GM21381 (cell line): ENCODE measurements around the gene PDS5A.
"Not testable (repeated sequence)": the region's sequence is repeated elsewhere in the genome, so short reads cannot be mapped to it uniquely, and the experiment has no call there.

Source experiments
- ATAC-seq: cut with Tn5 transposase; IDR thresholded peaks from one replicate; pipeline ENCODE4 v1.9.1; 2021; ENCODE audit warnings: mild to moderate bottlenecking, moderate library complexity; ENCODE audit not compliant: unreplicated experiment

The PDS5A gene

GRCh38 chr4:39908284-39908683 lies 69.4 kb downstream of the PDS5A start:
- ATAC-seq, result no peak

DNA sequence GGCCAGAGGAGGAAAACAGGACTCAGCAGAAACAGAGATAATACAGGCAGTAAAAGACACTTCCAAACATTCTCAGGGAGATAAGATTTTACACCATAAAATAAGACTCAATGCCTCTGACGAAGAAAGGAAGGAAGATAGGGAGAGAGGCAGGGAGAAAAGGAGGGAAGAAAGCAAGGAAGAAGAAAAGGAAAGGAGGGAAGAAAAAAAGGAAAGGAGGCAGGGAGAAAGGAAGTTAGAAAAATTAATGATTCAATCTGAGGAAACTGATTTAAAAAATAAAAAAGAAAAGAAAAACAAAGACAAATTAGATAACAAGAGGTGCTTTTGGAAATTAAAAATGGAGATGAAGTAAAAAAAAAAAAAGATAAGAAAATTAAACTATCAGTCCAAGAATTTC lies 72.1 kb downstream of the PDS5A start:
- no peak for ATAC-seq

GRCh38 chr4:39905019-39905418 lies 72.7 kb downstream of the PDS5A start:
- not testable (repeated sequence) for ATAC-seq

- no peak for ATAC-seq
These were observed 76.7 kb downstream of the PDS5A start for GRCh38 chr4:39900966-39901365.

GRCh38 chr4:39899291-39899690 lies 78.4 kb downstream of the PDS5A start:
- ATAC-seq, result no peak

DNA sequence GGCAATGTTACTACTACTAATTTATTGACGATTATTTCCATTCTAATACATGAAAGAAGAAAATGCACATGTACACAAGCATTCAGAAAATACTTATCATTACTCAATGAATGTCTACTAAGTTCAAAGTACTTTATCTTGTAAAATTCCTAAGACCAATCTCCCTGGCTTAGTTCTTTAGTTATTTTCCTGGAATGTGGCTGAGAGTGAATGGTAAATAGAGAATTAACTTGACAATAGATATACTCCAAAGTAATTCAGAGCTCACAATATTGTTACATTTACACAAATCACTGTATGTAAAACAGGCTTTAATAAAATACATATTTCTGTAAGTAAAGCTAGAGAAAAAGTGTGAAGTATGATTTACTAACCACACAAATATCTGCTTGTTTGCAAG lies 79.7 kb downstream of the PDS5A start:
- ATAC-seq, result no peak

DNA sequence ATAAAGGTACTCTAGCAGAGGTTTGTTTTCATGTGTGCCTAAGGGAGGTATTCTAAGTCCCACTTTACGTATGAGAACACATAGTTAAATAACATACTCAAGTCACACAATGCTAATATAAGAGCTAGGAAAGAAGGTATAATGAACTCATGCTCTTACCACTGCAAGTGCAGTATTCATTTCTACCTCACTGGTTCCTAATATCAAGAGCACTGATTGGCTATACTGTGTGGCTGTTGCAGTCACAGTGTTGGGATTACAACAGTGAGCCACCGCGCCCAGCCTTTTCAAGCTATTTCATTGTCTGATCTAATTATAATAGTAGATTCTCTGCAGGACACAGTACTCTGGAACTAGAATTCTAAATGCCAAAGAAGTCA lies 84.0 kb downstream of the PDS5A start:
- ATAC-seq, result no peak

- ATAC-seq, result no peak
These were observed 84.6 kb downstream of the PDS5A start for GRCh38 chr4:39892988-39893692.

DNA sequence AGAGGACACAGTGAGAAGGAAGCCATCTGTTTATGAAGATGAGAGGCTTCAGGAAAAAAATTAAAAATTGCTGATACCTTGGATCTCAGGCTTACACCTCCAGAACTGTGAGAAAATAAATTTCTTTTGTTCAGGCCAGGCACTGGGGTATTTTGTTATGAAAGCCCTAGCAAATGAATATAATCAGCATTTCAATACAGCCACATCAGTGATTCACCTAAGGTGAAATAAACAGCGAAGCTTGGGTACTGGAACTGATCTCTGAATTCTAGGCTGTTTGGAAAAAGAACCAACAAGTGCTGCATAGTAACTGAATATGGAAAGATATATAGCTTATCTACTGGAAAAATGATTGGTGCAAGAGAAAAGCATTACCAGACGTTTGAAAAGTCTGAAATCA lies 88.5 kb downstream of the PDS5A start:
- no peak for ATAC-seq

DNA sequence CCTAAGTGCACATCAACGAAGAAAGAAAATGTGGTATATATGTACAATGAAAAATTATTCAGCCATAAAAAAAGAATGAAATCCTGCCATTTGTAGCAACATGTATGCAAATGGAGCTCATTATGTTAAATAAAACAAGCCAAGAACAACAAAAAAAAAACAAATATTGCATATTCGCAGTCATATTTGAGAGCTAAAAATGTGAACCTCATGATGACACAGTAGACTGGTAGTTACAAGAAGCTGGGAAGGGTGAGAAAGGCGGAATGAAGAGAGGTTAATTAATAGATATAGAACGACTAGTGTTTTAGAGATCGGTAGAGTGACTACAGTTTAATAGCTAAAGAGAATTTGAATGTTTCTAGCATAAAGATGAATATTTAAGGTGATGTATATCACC lies 89.2 kb downstream of the PDS5A start:
- no peak for ATAC-seq

GRCh38 chr4:39883646-39884045 lies 94.1 kb downstream of the PDS5A start:
- ATAC-seq, result no peak

GRCh38 chr4:39881789-39882188 lies 95.9 kb downstream of the PDS5A start:
- no peak for ATAC-seq

- no peak for ATAC-seq
These were observed 99.7 kb downstream of the PDS5A start for GRCh38 chr4:39877971-39878370.

- no peak for ATAC-seq
These were observed 103.9 kb downstream of the PDS5A start for GRCh38 chr4:39873823-39874222.

GRCh38 chr4:39865280-39865679 lies 112.4 kb downstream of the PDS5A start:
- ATAC-seq, result no peak

GRCh38 chr4:39864391-39864790 lies 113.3 kb downstream of the PDS5A start:
- no peak for ATAC-seq

DNA sequence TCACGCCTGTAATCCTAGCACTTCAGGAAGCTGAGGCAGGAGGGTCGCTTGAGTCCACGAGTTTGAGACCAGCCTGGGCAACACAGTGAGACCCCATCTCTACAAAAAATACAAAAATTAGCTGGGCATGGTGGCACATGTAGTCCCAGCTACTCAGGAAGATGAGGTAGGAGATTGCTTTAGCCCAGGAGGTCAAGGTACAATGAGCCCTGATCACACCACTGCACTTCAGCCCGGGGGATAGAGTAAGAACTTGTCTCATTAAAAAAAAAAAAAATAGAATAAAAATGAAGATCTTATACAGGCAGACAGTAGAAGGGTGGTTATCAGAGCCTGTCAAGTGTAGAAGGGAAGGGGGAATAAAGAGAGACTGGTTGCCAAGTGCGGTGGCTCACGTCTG lies 116.9 kb downstream of the PDS5A start:
- no peak for ATAC-seq

- no peak for ATAC-seq
These were observed 121.7 kb downstream of the PDS5A start for GRCh38 chr4:39855909-39856512.

- no peak for ATAC-seq
These were observed 125.1 kb downstream of the PDS5A start for GRCh38 chr4:39852636-39853035.

DNA sequence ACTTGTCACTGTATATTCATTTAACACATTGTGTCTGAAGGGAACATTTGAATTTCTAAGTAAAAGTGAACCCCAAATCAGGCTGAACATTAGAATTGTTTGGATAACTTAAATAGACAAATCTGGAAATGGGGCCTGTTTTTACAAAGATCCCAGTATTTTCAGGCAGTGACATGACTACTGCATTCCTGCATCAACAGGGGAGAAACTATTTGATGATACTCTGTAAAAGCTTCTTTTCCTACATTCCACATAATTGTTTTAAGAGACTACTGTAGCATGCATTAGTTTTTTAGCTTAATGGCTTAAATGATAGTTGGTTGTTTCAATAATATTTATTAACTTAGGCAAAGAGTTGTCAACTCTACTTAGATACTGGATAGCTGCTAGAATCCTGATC lies 127.0 kb downstream of the PDS5A start:
- no peak for ATAC-seq

- no peak for ATAC-seq
These were observed 131.0 kb downstream of the PDS5A start for GRCh38 chr4:39846705-39847104.

- ATAC-seq, result no peak
These were observed 131.6 kb downstream of the PDS5A start for GRCh38 chr4:39846120-39846519.

GRCh38 chr4:39841894-39842293 lies 135.8 kb downstream of the PDS5A start:
- ATAC-seq, result no peak
